ENCODE results near the gene AGAP5. TPM values are rescaled to one million over a fixed set of nuclear protein-coding genes. Genes with fewer than 3 reads are reported as not detected.
"Not testable (repeated sequence)": the region's sequence is repeated elsewhere in the genome, so short reads cannot be mapped to it uniquely, and the experiment has no call there.

The AGAP5 gene
- polyA plus RNA-seq, 3 donors, result 0.23 to 8.9 (median 0.44) TPM

DNA sequence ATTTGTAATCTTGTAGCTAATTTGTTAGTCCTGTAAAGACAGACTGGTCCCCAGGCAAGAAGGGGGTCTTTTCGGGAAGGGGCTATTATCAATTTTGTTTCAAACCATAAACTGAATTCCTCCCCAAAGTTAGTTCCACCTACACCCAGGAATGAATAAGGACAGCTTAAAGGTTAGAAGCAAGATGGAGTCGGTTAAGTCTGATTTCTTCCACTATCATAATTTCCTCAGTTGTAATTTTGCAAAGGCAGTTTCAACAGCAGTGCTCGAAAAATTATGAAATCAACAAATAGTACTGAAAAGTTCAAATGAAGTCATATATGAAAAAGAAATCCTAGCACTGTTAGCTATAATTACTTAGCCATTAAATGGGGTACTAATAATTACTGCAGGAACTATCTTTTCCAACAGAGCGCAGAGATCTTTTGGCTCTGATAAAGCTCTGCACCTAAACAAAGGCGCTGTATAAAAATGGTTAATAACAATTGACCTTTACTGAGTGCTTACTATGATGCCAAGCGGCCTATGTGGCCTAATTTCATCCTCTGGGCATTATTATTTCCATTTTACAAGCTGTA lies 45.5 kb upstream of the AGAP5 start:
- TF ChIP-seq, protein P1, sequence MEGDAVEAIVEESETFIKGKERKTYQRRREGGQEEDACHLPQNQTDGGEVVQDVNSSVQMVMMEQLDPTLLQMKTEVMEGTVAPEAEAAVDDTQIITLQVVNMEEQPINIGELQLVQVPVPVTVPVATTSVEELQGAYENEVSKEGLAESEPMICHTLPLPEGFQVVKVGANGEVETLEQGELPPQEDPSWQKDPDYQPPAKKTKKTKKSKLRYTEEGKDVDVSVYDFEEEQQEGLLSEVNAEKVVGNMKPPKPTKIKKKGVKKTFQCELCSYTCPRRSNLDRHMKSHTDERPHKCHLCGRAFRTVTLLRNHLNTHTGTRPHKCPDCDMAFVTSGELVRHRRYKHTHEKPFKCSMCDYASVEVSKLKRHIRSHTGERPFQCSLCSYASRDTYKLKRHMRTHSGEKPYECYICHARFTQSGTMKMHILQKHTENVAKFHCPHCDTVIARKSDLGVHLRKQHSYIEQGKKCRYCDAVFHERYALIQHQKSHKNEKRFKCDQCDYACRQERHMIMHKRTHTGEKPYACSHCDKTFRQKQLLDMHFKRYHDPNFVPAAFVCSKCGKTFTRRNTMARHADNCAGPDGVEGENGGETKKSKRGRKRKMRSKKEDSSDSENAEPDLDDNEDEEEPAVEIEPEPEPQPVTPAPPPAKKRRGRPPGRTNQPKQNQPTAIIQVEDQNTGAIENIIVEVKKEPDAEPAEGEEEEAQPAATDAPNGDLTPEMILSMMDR (IDR thresholded peaks at IDR 0.05), result no peak
- Histone ChIP-seq H3K9me3 (replicated peaks in 1 of 2; ENCODE audit: control insufficient read depth in 1 of 2, insufficient read depth in 1 of 2, low read length in 2 of 2) (no peaks in the 10 kb centered on the region), H3K4me1 (ENCODE audit: control insufficient read depth in 1 of 2, insufficient read depth in 2 of 2, low read length in 2 of 2) (peaks cover 21 to 27% of the 10 kb centered on the region in 2 donors), H3K27ac (ENCODE audit: low read depth in 1 of 2, low read length in 2 of 2) (peak overlapping the region; percentile 91 to 95), H3K27me3 (ENCODE audit: control insufficient read depth in 2 of 2, insufficient read depth in 2 of 2, low read length in 2 of 2) (no peaks in the 10 kb centered on the region), H3K4me3 (replicated peaks in 1 of 3; ENCODE audit: low read depth in 2 of 3, low read length in 3 of 3) (peak overlapping the region; percentile 72 to 94 (median 93)), H3K9ac (ENCODE audit: insufficient read depth, low read length, poor library complexity, severe bottlenecking) (peak overlapping the region; percentile 90), H3K4me2 (replicated peaks; ENCODE audit: extremely low read depth, low read length, poor library complexity, severe bottlenecking) (peak overlapping the region; percentile 75), H2AFZ (ENCODE audit: insufficient read depth, low read depth, low read length, poor library complexity, severe bottlenecking) (peak overlapping the region; percentile 95), H4K20me1 (ENCODE audit: insufficient read depth, low read length) (peaks cover 11% of the 10 kb centered on the region), H3K36me3 (replicated peaks in 1 of 2; ENCODE audit: control insufficient read depth in 1 of 2, insufficient read depth in 2 of 2, low read length in 2 of 2) (peaks cover 9 to 21% of the 10 kb centered on the region in 2 donors), H3K79me2 (ENCODE audit: insufficient read depth, low read length) (peaks cover 58% of the 10 kb centered on the region)
- Mint-ChIP-seq H3K9me3 (peaks cover 0 to 2% (median 0%) of the 10 kb centered on the region in 7 donors), H3K27ac (peak overlapping the region; percentile 99 to 100 (median 100)), H3K4me3 (peak overlapping the region; percentile 99), H3K4me1 (peaks cover 25% of the 10 kb centered on the region), H3K27me3 (ENCODE audit: low read depth in 3 of 3) (no peaks in the 10 kb centered on the region), H3K36me3 (peaks cover 13 to 46% of the 10 kb centered on the region in 2 donors)
- no CpG with 5 or more reads among the region's 6 CpGs for WGBS (ENCODE audit: insufficient coverage)
- no peak for DNase-seq
- intact Hi-C loops (cut with micrococcal nuclease), result loop anchor here (5.0 kb wide), 2 partner anchors 39 to 44 kb away; partner anchors contain the start of genes CHCHD1 (in 1 of the 2) and ZSWIM8 (in 1 of the 2)

GRCh38 chr10:73742454-73742734 lies 44.5 kb upstream of the AGAP5 start:
- peaks cover 25% of the 10 kb centered on the region for H3K4me1 Mint-ChIP-seq
- H3K27ac Mint-ChIP-seq, result no peak overlapping the region
- H3K9me3 Mint-ChIP-seq, result peaks cover 0 to 2% (median 0%) of the 10 kb centered on the region in 7 donors
- TF ChIP-seq, protein P1 (IDR thresholded peaks at IDR 0.05), result no peak
- Histone ChIP-seq H3K4me3 (replicated peaks in 1 of 3; ENCODE audit: low read depth in 2 of 3, low read length in 3 of 3) (no peak overlapping the region), H3K9ac (ENCODE audit: insufficient read depth, low read length, poor library complexity, severe bottlenecking) (no peak overlapping the region), H2AFZ (ENCODE audit: insufficient read depth, low read depth, low read length, poor library complexity, severe bottlenecking) (no peak overlapping the region), H3K4me2 (replicated peaks; ENCODE audit: extremely low read depth, low read length, poor library complexity, severe bottlenecking) (no peak overlapping the region), H4K20me1 (ENCODE audit: insufficient read depth, low read length) (peaks cover 11% of the 10 kb centered on the region), H3K36me3 (replicated peaks in 1 of 2; ENCODE audit: control insufficient read depth in 1 of 2, insufficient read depth in 2 of 2, low read length in 2 of 2) (peaks cover 9 to 18% of the 10 kb centered on the region in 2 donors), H3K27me3 (ENCODE audit: control insufficient read depth in 2 of 2, insufficient read depth in 2 of 2, low read length in 2 of 2) (no peaks in the 10 kb centered on the region), H3K9me3 (replicated peaks in 1 of 2; ENCODE audit: control insufficient read depth in 1 of 2, insufficient read depth in 1 of 2, low read length in 2 of 2) (no peaks in the 10 kb centered on the region), H3K4me1 (ENCODE audit: control insufficient read depth in 1 of 2, insufficient read depth in 2 of 2, low read length in 2 of 2) (peaks cover 21 to 27% of the 10 kb centered on the region in 2 donors), H3K27ac (ENCODE audit: low read depth in 1 of 2, low read length in 2 of 2) (no peak overlapping the region), H3K79me2 (ENCODE audit: insufficient read depth, low read length) (peaks cover 48% of the 10 kb centered on the region)
- intact Hi-C loops (cut with micrococcal nuclease), result loop anchor here (5.0 kb wide), 2 partner anchors 40 to 45 kb away; partner anchors contain the start of genes CHCHD1 (in 1 of the 2) and ZSWIM8 (in 1 of the 2)
- DNase-seq, result no peak
- no peaks in the 10 kb centered on the region for H3K27me3 Mint-ChIP-seq (ENCODE audit: low read depth in 3 of 3)
- no peak overlapping the region for H3K4me3 Mint-ChIP-seq
- H3K36me3 Mint-ChIP-seq, result peaks cover 14 to 46% of the 10 kb centered on the region in 2 donors
- WGBS (ENCODE audit: insufficient coverage), result 90% methylated on average over 4 of the region's 5 CpGs

GRCh38 chr10:73740501-73741254 lies 42.8 kb upstream of the AGAP5 start:
- not testable (repeated sequence) for H3K27me3 Mint-ChIP-seq (ENCODE audit: low read depth in 3 of 3); H3K4me3 Mint-ChIP-seq; H3K4me3 ChIP-seq (replicated peaks in 1 of 3; ENCODE audit: low read depth in 2 of 3, low read length in 3 of 3); H3K4me2 ChIP-seq (replicated peaks; ENCODE audit: extremely low read depth, low read length, poor library complexity, severe bottlenecking); H3K27me3 ChIP-seq (ENCODE audit: control insufficient read depth in 2 of 2, insufficient read depth in 2 of 2, low read length in 2 of 2); H3K9ac ChIP-seq (ENCODE audit: insufficient read depth, low read length, poor library complexity, severe bottlenecking); DNase-seq; H3K36me3 ChIP-seq (replicated peaks in 1 of 2; ENCODE audit: control insufficient read depth in 1 of 2, insufficient read depth in 2 of 2, low read length in 2 of 2); H2AFZ ChIP-seq (ENCODE audit: insufficient read depth, low read depth, low read length, poor library complexity, severe bottlenecking); H3K9me3 ChIP-seq (replicated peaks in 1 of 2; ENCODE audit: control insufficient read depth in 1 of 2, insufficient read depth in 1 of 2, low read length in 2 of 2); H3K9me3 Mint-ChIP-seq; H3K27ac ChIP-seq (ENCODE audit: low read depth in 1 of 2, low read length in 2 of 2); H4K20me1 ChIP-seq (ENCODE audit: insufficient read depth, low read length)
- Histone ChIP-seq H3K4me1 (ENCODE audit: control insufficient read depth in 1 of 2, insufficient read depth in 2 of 2, low read length in 2 of 2) (peaks cover 21 to 22% of the 10 kb centered on the region in 2 donors), H3K79me2 (ENCODE audit: insufficient read depth, low read length) (peaks cover 31% of the 10 kb centered on the region)
- 97% methylated on average over 9 of the region's 18 CpGs for WGBS (ENCODE audit: insufficient coverage)
- Mint-ChIP-seq H3K27ac (peak overlapping the region in 1 of 7 donors; percentile 59), H3K4me1 (peaks cover 19% of the 10 kb centered on the region), H3K36me3 (peaks cover 12 to 38% of the 10 kb centered on the region in 2 donors)
- intact Hi-C loops (cut with micrococcal nuclease), result loop anchor here (5.0 kb wide), 2 partner anchors 42 to 47 kb away; partner anchors contain the start of genes CHCHD1 (in 1 of the 2) and ZSWIM8 (in 1 of the 2)
